Stimulated activated CD8-positive, alpha-beta memory T cell treated with anti-CD3 and anti-CD28 coated beads, Interleukin-12 subunit alpha, Interleukin-12 subunit beta, amount 100 ng/mL, for 4 hours (primary cell): ENCODE results near the gene MTUS2.
"Not testable (repeated sequence)": the region's sequence is repeated elsewhere in the genome, so short reads cannot be mapped to it uniquely, and the experiment has no call there.

ENCODE experiments used
- DNase-seq: peaks from one replicate; pipeline ENCODE4 v3.0.0-alpha.2; 2020; ENCODE audit warnings: low read depth

The MTUS2 gene

GRCh38 chr13:28958441-28958840 lies 138.3 kb downstream of the MTUS2 start:
- DNase-seq: no peak

- DNase-seq: no peak
Measured at GRCh38 chr13:28964052-28964451, 143.9 kb downstream of the MTUS2 start.

GRCh38 chr13:28964803-28965202 lies 144.7 kb downstream of the MTUS2 start:
- DNase-seq: no peak

- DNase-seq: no peak
Measured at GRCh38 chr13:28967029-28967915, 147.1 kb downstream of the MTUS2 start.

DNA sequence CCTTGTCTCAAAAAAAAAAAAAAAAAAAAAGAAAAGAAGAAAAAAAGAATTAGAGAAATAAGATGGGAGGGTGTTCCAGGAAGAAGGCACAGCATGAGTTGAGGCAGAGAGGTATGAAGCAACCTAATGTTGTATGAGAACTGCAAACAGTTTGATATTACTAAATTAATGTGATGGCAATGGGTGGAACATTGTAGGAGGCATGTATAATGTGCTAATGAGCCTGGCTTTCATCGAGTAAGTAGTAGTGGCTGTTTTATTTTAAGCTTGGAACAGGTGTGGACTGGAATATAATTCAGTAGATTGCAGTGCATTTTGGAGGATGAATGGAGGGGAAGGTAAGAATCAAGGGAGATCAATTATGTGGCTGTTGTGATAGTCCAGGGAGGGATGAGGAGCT lies 156.1 kb downstream of the MTUS2 start:
- DNase-seq: no peak

DNA sequence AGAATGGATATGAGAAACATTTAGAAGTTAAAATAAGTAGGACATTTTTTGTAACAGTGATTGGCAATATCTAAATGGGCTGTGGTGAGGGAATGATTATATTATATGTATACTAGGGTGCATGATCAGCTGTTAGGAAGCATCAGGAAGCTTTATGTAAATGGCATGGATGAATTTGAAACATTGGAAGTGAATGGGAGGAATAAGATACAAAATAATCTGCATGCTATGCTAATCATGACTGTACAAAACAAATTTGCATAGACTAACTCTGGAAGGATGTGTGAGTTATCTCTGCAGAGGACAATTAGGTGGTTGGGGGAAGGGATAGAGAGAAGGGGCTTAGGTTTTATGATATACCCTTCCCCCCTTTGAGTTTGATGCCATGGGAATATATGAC lies 156.5 kb downstream of the MTUS2 start:
- no peak for DNase-seq

DNA sequence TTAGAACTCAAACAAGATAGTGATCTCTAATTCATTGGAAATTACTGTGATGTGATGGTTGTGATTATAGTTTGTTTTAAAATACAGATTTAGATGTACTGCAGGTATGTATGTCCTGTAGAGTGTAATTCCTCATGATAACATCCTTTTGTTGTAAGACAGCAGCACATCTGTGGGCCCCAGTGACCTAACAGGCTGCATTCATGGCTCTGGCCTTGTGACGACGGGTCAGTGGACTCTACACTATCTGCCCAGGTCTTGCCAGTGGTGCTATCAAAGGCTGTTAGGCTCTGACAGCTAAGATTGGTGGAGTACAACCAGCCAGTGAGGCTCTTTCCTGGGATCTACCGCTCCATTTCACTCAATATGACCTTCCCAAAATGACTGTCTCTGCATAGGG lies 158.4 kb downstream of the MTUS2 start:
- DNase-seq: no peak

DNA sequence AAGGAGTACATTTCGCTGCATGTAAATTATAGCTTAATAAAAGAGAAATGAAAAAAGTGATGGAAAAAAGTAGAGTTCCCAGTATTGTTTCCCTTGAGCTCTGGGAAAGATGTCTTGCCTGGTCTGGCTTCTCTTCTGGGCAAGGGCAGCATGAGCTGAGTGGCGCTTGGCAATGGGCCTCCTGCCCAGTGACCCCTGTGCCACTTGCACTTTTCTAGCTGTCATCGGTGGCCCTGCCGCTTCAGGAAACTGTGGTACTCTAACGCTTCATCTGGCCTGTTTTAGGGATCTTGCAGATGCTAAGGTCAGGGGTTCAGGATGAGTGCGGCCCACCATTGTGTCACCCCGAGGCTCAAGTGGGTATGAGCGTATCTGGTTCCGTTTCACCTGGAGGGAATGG lies 161.4 kb downstream of the MTUS2 start:
- DNase-seq: no peak

GRCh38 chr13:28983641-28984040 lies 163.5 kb downstream of the MTUS2 start:
- DNase-seq: no peak

- DNase-seq: no peak
Measured at GRCh38 chr13:28984326-28984725, 164.2 kb downstream of the MTUS2 start.

- no peak for DNase-seq
Measured at GRCh38 chr13:28984825-28985224, 164.7 kb downstream of the MTUS2 start.

GRCh38 chr13:28990378-28990777 lies 170.2 kb downstream of the MTUS2 start:
- DNase-seq: not testable (repeated sequence)

DNA sequence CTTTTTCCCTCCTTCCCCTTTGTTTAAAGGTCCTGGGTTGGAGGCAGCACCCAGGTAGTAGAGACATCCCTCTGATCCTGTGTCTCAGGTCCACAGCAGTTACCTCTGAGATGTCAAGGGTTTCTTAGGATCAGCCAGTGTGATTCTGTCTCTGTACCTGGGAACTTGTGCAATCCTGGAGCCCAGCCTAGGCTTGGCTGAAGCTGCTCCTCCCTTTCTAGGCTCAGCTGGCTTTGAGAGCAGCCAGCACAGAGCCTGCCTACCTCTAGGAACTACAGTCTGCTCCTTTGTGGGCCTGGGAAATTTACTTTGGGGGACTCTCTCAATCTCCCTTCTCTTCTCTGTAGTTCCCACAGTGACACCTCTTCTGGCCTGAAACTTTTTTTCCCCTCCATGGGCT lies 171.6 kb downstream of the MTUS2 start:
- DNase-seq: no peak

- no peak for DNase-seq
Measured at GRCh38 chr13:29000826-29001225, 180.7 kb downstream of the MTUS2 start.

GRCh38 chr13:29005035-29005762 lies 185.1 kb downstream of the MTUS2 start:
- DNase-seq: no peak

DNA sequence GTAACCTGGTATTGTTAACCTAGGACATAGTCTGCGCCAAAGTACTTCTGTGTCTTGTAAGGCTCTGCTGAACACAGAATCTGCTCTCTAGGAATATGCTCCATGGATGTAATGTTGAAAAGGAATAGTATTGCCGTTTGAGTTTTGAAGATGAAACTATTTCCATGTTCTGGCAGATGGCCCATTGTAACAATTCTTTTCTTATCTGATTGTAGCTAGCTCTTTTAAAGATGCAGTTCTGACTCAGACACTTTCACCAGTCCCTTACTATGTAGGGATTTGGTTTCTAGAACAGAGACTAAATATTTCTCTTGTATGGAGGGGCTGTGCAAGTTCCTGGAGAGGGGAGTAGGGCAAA lies 185.6 kb downstream of the MTUS2 start:
- DNase-seq: no peak

DNA sequence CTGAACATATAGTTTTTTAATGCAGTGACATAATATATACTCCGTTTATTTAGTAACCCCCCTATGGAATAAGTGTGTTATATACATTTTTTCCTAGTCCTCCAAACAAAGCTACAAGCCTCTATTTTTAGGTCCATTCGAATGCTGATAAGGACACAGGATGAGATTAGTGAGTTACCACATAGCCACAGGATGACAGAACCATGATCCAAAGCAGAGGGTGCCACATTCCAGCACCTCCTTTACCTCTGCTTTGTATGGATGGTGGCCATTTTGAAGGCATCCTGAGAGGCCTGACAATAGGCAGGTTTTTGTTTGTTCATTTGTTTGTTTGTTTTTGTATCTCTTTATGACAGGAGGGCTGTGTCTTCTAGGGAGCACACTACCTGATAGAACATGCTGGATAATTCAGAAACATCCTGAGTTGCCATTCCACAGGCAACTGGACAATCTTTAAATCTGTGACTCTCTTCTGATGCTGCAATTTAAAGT lies 186.3 kb downstream of the MTUS2 start:
- DNase-seq: no peak

DNA sequence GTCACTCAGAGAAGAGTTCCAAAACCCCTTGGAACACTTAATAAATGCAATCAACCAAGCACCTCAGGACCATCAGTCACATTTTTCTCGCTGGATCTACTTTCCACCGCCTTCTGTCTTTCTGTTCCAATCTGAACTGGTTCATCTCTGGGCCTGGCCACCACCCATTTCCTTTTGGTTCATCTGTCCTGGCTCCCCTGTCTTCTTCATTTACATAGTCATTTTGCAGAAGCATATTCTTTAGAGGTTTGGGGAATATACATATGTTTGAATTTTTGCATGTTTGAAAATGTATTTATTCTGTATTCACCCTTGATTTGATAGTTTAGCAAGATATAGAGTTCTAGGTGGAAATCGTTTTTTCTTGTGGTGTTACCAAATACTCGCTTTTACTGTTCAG lies 188.2 kb downstream of the MTUS2 start:
- no peak for DNase-seq

GRCh38 chr13:29020314-29020713 lies 200.2 kb downstream of the MTUS2 start:
- DNase-seq: no peak

GRCh38 chr13:29021311-29021710 lies 201.2 kb downstream of the MTUS2 start:
- DNase-seq: no peak

- DNase-seq: no peak
Measured at GRCh38 chr13:29021717-29022116, 201.6 kb downstream of the MTUS2 start.

- DNase-seq: no peak
Measured at GRCh38 chr13:29022410-29022809, 202.3 kb downstream of the MTUS2 start.

DNA sequence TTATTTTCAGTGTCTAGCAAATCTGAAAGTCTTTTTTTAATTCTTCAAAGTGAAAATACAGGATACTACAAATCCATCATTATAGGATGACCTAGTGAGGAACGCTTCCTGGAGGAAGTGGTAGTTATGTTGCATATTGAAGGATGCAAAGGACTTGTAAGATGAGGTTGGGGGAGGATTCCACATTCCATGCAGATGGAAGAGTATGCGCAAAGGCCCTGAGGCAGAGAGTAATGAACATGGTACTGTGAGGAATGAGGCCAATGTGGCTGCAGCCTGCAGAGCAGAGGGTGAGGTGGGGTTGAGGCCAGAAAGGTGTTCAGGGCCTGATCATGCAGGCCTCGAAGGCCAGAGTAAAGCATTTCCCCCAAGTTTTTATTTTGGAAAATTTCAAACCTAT lies 202.8 kb downstream of the MTUS2 start:
- DNase-seq: no peak
